H9 (cell line): ENCODE measurements around the gene HGS. TPM values are rescaled to one million over a fixed set of nuclear protein-coding genes. Genes with fewer than 3 reads are reported as not detected.

Source experiments
- DNase-seq: peaks from one replicate; pipeline ENCODE4 v3.0.0-alpha.2; 2017
- H2AFZ ChIP-seq: one replicate; pipeline ENCODE4 v1.6.1; 2013; ENCODE audit warnings: mild to moderate bottlenecking, low read length, control low read depth, moderate library complexity
- H2AK5ac ChIP-seq: 2 replicates; pipeline ENCODE4 v1.6.1; 2013; ENCODE audit warnings: low read length, control low read depth, mixed read lengths; ENCODE audit not compliant: insufficient read length
- H2BK120ac ChIP-seq: one replicate; pipeline ENCODE4 v1.6.1; 2013; ENCODE audit warnings: low read depth, mild to moderate bottlenecking, low read length, control low read depth, inconsistent platforms; ENCODE audit not compliant: poor library complexity, severe bottlenecking
- H2BK12ac ChIP-seq: 2 replicates; pipeline ENCODE4 v1.6.1; 2013; ENCODE audit warnings: low read length, control low read depth, mixed read lengths, low read depth; ENCODE audit not compliant: insufficient read length
- H2BK15ac ChIP-seq: 2 replicates; pipeline ENCODE4 v1.6.1; 2013; ENCODE audit warnings: low read depth, low read length, control low read depth
- H2BK20ac ChIP-seq: one replicate; pipeline ENCODE4 v1.6.1; 2013; ENCODE audit warnings: low read depth, mild to moderate bottlenecking, low read length, control low read depth, inconsistent platforms; ENCODE audit not compliant: poor library complexity, severe bottlenecking
- H2BK5ac ChIP-seq: 2 replicates; pipeline ENCODE4 v1.6.1; 2013; ENCODE audit warnings: low read length, control low read depth, mixed read lengths; ENCODE audit not compliant: insufficient read length
- H3K14ac ChIP-seq: 2 replicates; pipeline ENCODE4 v1.6.1; 2013; ENCODE audit warnings: low read length, control low read depth; ENCODE audit not compliant: insufficient read depth
- H3K18ac ChIP-seq: 2 replicates; pipeline ENCODE4 v1.6.1; 2013; ENCODE audit warnings: low read depth, mild to moderate bottlenecking, mixed read lengths, low read length, control low read depth; ENCODE audit not compliant: insufficient read length
- H3K23ac ChIP-seq: 2 replicates; pipeline ENCODE4 v1.6.1; 2013; ENCODE audit warnings: low read length, control low read depth, mixed read lengths, low read depth; ENCODE audit not compliant: insufficient read length
- H3K23me2 ChIP-seq: 2 replicates; pipeline ENCODE4 v1.6.1; 2013; ENCODE audit warnings: low read depth, mild to moderate bottlenecking, mixed read lengths, low read length, control low read depth; ENCODE audit not compliant: insufficient read length, poor library complexity, severe bottlenecking
- H3K27ac ChIP-seq: 2 replicates; pipeline ENCODE4 v1.5.1; 2013; ENCODE audit warnings: low read length, control low read depth, mixed read lengths, low read depth; ENCODE audit not compliant: insufficient read length
- H3K27me3 ChIP-seq: 2 replicates; pipeline ENCODE4 v1.6.1; 2013; ENCODE audit warnings: low read length, control low read depth, inconsistent platforms; ENCODE audit not compliant: insufficient read depth
- H3K4ac ChIP-seq: 2 replicates; pipeline ENCODE4 v1.6.1; 2013; ENCODE audit warnings: low read depth, mild to moderate bottlenecking, control low read depth, inconsistent platforms, low read length, moderate library complexity
- H3K4me1 ChIP-seq: 2 replicates; pipeline ENCODE4 v1.6.1; 2013; ENCODE audit warnings: low read length, control low read depth, inconsistent platforms; ENCODE audit not compliant: insufficient read depth
- H3K4me2 ChIP-seq: 2 replicates; pipeline ENCODE4 v1.6.1; 2013; ENCODE audit warnings: low read length, control low read depth, mixed read lengths; ENCODE audit not compliant: insufficient read length, insufficient read depth
- H3K56ac ChIP-seq: 2 replicates; pipeline ENCODE4 v1.6.1; 2013; ENCODE audit warnings: low read depth, mild to moderate bottlenecking, mixed read lengths, low read length, control low read depth; ENCODE audit not compliant: insufficient read length
- H3K79me1 ChIP-seq: 2 replicates; pipeline ENCODE4 v1.6.1; 2013; ENCODE audit warnings: low read depth, mild to moderate bottlenecking, moderate library complexity, low read length, control low read depth, inconsistent platforms; ENCODE audit not compliant: insufficient read depth, poor library complexity, severe bottlenecking
- H3K79me2 ChIP-seq: 2 replicates; pipeline ENCODE4 v1.6.1; 2013; ENCODE audit warnings: low read length, control low read depth, inconsistent platforms; ENCODE audit not compliant: insufficient read depth
- H3K9ac ChIP-seq: 2 replicates; pipeline ENCODE4 v1.6.1; 2013; ENCODE audit warnings: low read length, control low read depth, mixed read lengths; ENCODE audit not compliant: insufficient read length; ENCODE audit errors: extremely low read depth
- H3K9me3 ChIP-seq: one replicate; pipeline ENCODE4 v1.6.1; 2013; ENCODE audit warnings: low read depth, low read length, inconsistent platforms; ENCODE audit not compliant: control insufficient read depth
- H3T11ph ChIP-seq: one replicate; pipeline ENCODE4 v1.6.1; 2013; ENCODE audit warnings: mild to moderate bottlenecking, low read length, control low read depth, inconsistent platforms
- H4K20me1 ChIP-seq: one replicate; pipeline ENCODE4 v1.6.1; 2013; ENCODE audit not compliant: control insufficient read depth, insufficient read length, insufficient read depth
- H4K5ac ChIP-seq: 2 replicates; pipeline ENCODE4 v1.6.1; 2013; ENCODE audit warnings: low read depth, mild to moderate bottlenecking, mixed read lengths, low read length, control low read depth; ENCODE audit not compliant: insufficient read length
- H4K8ac ChIP-seq: replicated peaks from 2 replicates; pipeline ENCODE4 v1.6.1; 2013; ENCODE audit warnings: low read length, control low read depth, mixed read lengths, low read depth; ENCODE audit not compliant: insufficient read length
- H4K91ac ChIP-seq: 2 replicates; pipeline ENCODE4 v1.6.1; 2013; ENCODE audit warnings: low read depth, mild to moderate bottlenecking, moderate library complexity, mixed read lengths, low read length, control low read depth; ENCODE audit not compliant: insufficient read length
- H3K27ac Mint-ChIP-seq, 3 experiments: 2 replicates in 2 of 3; 3 replicates in 1 of 3; pipeline ENCODE4 v1.8.0; 2020 to 2021; ENCODE audit warnings: mixed read lengths in 3 of 3, mild to moderate bottlenecking in 1 of 3, moderate library complexity in 1 of 3
- H3K27me3 Mint-ChIP-seq: 2 replicates; pipeline ENCODE4 v1.8.0; 2021; ENCODE audit warnings: low read depth, mild to moderate bottlenecking, moderate library complexity, mixed read lengths
- H3K36me3 Mint-ChIP-seq, 3 experiments: 2 replicates in 2 of 3; 3 replicates in 1 of 3; pipeline ENCODE4 v1.8.0; 2020 to 2021; ENCODE audit warnings: low read depth in 3 of 3, mixed read lengths in 3 of 3; ENCODE audit not compliant: insufficient read depth in 1 of 3
- H3K4me1 Mint-ChIP-seq, 2 experiments: 2 replicates each; pipeline ENCODE4 v1.8.0; 2020; ENCODE audit warnings: mixed read lengths in 2 of 2
- H3K4me3 Mint-ChIP-seq, 2 experiments: 2 replicates in 1 of 2; 3 replicates in 1 of 2; pipeline ENCODE4 v1.8.0; 2020 to 2021; ENCODE audit warnings: mild to moderate bottlenecking in 2 of 2, mixed read lengths in 2 of 2, moderate library complexity in 1 of 2
- H3K9me3 Mint-ChIP-seq, 2 experiments: 2 replicates in 1 of 2; 3 replicates in 1 of 2; pipeline ENCODE4 v1.8.0; 2020; ENCODE audit warnings: mild to moderate bottlenecking in 2 of 2, mixed read lengths in 2 of 2, moderate library complexity in 1 of 2
- WGBS: extraction: QIAGEN DNeasy Blood & Tissue Kit; methylation state at CpG from one replicate; pipeline ENCODE4 v1.1.7; 2013; ENCODE audit warnings: missing lambda C conversion rate, low lambda C conversion rate, mixed read lengths; ENCODE audit not compliant: insufficient read length; ENCODE audit errors: extremely low coverage; 5-methylcytosine and 5-hydroxymethylcytosine counted together
- total RNA-seq: library from RNA; stranded (reverse); gene quantifications from 2 replicates; pipeline ENCODE4 v1.2.1, GENCODE V29; 2021
- TF ChIP-seq, protein P1 (sequence below): fragments of 200-600 bp; sonication (generic); conservative IDR thresholded peaks from 3 replicates; pipeline ENCODE4 v1.8.0; 2021; ENCODE audit warnings: antibody characterized with exemption, mild to moderate bottlenecking

Gene HGS
- total RNA-seq, 1 experiment from 2014 or later = 106 TPM

DNA sequence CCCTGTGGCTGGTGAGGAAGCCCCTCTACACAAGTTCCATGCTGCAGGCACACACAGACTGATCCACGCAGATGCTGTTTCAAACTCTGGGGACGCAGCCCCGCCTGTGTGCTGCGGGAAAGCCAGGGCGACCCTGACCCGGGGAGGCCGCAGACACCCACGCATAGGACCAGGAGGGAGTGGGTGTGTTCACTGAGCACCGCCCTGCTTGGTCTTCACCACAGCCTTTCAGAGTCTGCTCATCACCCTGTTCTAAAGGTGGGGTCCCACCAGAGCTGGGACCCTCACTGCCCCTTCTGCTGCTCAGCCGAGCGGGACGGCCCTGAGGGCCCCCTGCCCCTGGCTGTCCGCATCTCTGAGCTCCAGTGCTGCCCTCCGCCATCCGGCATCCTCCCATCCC is 39.3 kb upstream of the HGS start:
- H3K9ac ChIP-seq = no peak overlapping the region
- no peaks in the 10 kb centered on the region; the same call in 1 of the 2 replicates for H3K27me3 ChIP-seq
- H3K36me3 Mint-ChIP-seq = no peaks in the 10 kb centered on the region
- H3K14ac ChIP-seq = no peak overlapping the region
- H2AK5ac ChIP-seq = no peak overlapping the region
- no peak overlapping the region for H4K5ac ChIP-seq
- no peak overlapping the region for H3K18ac ChIP-seq
- H3K27ac ChIP-seq = no peak overlapping the region
- H3K23me2 ChIP-seq = no peaks in the 10 kb centered on the region
- H3K56ac ChIP-seq = no peak overlapping the region
- H2BK120ac ChIP-seq = no peak overlapping the region
- no peaks in the 10 kb centered on the region for H3K79me2 ChIP-seq
- H2BK15ac ChIP-seq = no peak overlapping the region
- H3K79me1 ChIP-seq = no peaks in the 10 kb centered on the region
- H3K23ac ChIP-seq = no peak overlapping the region
- H3K4me2 ChIP-seq = no peak overlapping the region
- H3K9me3 Mint-ChIP-seq = no peaks in the 10 kb centered on the region; a peak in 1 of 5 replicates
- no peak overlapping the region for H3K4ac ChIP-seq
- H3K27me3 Mint-ChIP-seq = no peaks in the 10 kb centered on the region; the same call in 1 of the 2 replicates
- H4K91ac ChIP-seq = no peak overlapping the region
- TF ChIP-seq, protein P1, sequence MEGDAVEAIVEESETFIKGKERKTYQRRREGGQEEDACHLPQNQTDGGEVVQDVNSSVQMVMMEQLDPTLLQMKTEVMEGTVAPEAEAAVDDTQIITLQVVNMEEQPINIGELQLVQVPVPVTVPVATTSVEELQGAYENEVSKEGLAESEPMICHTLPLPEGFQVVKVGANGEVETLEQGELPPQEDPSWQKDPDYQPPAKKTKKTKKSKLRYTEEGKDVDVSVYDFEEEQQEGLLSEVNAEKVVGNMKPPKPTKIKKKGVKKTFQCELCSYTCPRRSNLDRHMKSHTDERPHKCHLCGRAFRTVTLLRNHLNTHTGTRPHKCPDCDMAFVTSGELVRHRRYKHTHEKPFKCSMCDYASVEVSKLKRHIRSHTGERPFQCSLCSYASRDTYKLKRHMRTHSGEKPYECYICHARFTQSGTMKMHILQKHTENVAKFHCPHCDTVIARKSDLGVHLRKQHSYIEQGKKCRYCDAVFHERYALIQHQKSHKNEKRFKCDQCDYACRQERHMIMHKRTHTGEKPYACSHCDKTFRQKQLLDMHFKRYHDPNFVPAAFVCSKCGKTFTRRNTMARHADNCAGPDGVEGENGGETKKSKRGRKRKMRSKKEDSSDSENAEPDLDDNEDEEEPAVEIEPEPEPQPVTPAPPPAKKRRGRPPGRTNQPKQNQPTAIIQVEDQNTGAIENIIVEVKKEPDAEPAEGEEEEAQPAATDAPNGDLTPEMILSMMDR = no peak
- H2BK20ac ChIP-seq = no peak overlapping the region
- no CpG with 5 or more reads among the region's 15 CpGs for WGBS
- H3K4me1 ChIP-seq = no peaks in the 10 kb centered on the region
- no peak overlapping the region for H2AFZ ChIP-seq
- H4K20me1 ChIP-seq = no peaks in the 10 kb centered on the region
- no peak overlapping the region for H3K4me3 Mint-ChIP-seq
- no peak for DNase-seq
- H2BK5ac ChIP-seq = no peak overlapping the region
- no peak overlapping the region for H4K8ac ChIP-seq
- H3K27ac Mint-ChIP-seq = peak overlapping the region in 2 of 3 experiments; percentile 51 to 91; a peak in 2 of 7 replicates
- H3K9me3 ChIP-seq = no peaks in the 10 kb centered on the region
- H3K4me1 Mint-ChIP-seq = peaks cover 3 to 4% of the 10 kb centered on the region in 2 experiments; a peak in 2 of 4 replicates
- no peak overlapping the region for H3T11ph ChIP-seq
- no peak overlapping the region for H2BK12ac ChIP-seq
